ENCODE results near the gene PON1. TPM values are rescaled to one million over a fixed set of nuclear protein-coding genes. Genes with fewer than 3 reads are reported as not detected.

PON1 gene
- total and polyA plus RNA-seq, 2 experiments from 2014 or later = 0.69 to 1.2 TPM

DNA sequence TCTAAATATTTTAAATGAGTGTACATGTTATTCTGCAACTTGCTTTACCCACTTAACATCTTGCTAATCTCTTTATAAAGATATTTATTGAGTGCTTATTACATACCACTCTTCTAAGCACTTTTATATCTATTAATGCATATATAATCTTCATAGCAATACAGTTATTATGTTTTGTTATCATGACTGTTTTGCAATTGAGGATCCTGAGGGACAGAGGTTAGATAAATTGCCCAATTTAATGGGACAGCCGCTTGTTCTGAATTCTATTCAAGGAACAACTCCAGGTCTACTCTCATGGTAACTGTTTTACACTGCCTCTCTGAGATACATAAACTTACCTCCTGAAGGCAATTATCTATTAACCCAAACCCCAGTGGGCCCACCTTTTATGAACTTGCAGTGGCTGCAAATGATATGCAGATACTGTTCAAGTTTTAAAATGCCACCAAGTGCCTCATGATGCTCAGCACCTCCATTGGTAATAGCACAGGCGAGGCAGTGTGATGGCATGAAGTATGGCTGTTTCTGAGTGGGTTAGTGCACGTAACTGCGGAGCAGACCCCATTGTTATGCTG lies 60.5 kb downstream of the PON1 start:
- Histone ChIP-seq H3K4me3 (no peak overlapping the region), H3K79me2 (replicated peaks; ENCODE audit: insufficient read depth) (no peaks in the 10 kb centered on the region), H3K36me3 (ENCODE audit: insufficient read depth) (no peaks in the 10 kb centered on the region), H3K27me3 (ENCODE audit: insufficient read depth) (no peaks in the 10 kb centered on the region), H4K20me1 (replicated peaks; ENCODE audit: insufficient read depth) (no peaks in the 10 kb centered on the region), H2AFZ (no peak overlapping the region), H3K27ac (ENCODE audit: low read depth) (no peak overlapping the region), H3F3A (replicated peaks; ENCODE audit: low read depth) (no peaks in the 10 kb centered on the region), H3K4me1 (ENCODE audit: insufficient read depth) (peaks cover 11% of the 10 kb centered on the region; the same call in 1 of the 2 replicates), H3K4me2 (no peak overlapping the region), H3K9me2 (ENCODE audit: insufficient read depth) (no peaks in the 10 kb centered on the region)
- Mint-ChIP-seq H3K27ac (no peak overlapping the region), H3K4me1 (peaks cover 33% of the 10 kb centered on the region; the same call in 2 of the 3 replicates), H3K27me3 (ENCODE audit: insufficient read depth, low read depth, poor library complexity) (no peaks in the 10 kb centered on the region), H3K36me3 (ENCODE audit: low read depth) (no peaks in the 10 kb centered on the region), H3K9me3 (no peaks in the 10 kb centered on the region), H3K4me3 (no peak overlapping the region)
- DNase-seq (ENCODE audit: low spot score) (no peak), ATAC-seq (peak; percentile 41; the same call in 1 of the 3 replicates)
- TF ChIP-seq STAT1 (IDR thresholded peaks at IDR 0.05; ENCODE audit: unreplicated experiment) (no peak), EZH2 (IDR thresholded peaks at IDR 0.05; ENCODE audit: low read depth, unreplicated experiment) (no peak), JUNB (IDR thresholded peaks at IDR 0.05; ENCODE audit: unreplicated experiment) (no peak), NANOG (IDR thresholded peaks at IDR 0.05; ENCODE audit: borderline replicate concordance) (no peak), ZNF331 (CRISPR knock-in tag; IDR thresholded peaks at IDR 0.05; ENCODE audit: low read depth) (no peak), EZH2phosphoT487 (IDR thresholded peaks at IDR 0.05; ENCODE audit: unreplicated experiment) (no peak), ZNF114 (CRISPR knock-in tag; IDR thresholded peaks at IDR 0.05) (no peak), CREB1 (CRISPR knock-in tag; IDR thresholded peaks at IDR 0.05; ENCODE audit: low read depth) (no peak), POLR2AphosphoS5 (IDR thresholded peaks at IDR 0.05; ENCODE audit: low read depth) (no peak)
- TF ChIP-seq, protein P1, sequence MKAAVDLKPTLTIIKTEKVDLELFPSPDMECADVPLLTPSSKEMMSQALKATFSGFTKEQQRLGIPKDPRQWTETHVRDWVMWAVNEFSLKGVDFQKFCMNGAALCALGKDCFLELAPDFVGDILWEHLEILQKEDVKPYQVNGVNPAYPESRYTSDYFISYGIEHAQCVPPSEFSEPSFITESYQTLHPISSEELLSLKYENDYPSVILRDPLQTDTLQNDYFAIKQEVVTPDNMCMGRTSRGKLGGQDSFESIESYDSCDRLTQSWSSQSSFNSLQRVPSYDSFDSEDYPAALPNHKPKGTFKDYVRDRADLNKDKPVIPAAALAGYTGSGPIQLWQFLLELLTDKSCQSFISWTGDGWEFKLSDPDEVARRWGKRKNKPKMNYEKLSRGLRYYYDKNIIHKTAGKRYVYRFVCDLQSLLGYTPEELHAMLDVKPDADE (IDR thresholded peaks at IDR 0.05) = no peak
- TF ChIP-seq, protein P2, sequence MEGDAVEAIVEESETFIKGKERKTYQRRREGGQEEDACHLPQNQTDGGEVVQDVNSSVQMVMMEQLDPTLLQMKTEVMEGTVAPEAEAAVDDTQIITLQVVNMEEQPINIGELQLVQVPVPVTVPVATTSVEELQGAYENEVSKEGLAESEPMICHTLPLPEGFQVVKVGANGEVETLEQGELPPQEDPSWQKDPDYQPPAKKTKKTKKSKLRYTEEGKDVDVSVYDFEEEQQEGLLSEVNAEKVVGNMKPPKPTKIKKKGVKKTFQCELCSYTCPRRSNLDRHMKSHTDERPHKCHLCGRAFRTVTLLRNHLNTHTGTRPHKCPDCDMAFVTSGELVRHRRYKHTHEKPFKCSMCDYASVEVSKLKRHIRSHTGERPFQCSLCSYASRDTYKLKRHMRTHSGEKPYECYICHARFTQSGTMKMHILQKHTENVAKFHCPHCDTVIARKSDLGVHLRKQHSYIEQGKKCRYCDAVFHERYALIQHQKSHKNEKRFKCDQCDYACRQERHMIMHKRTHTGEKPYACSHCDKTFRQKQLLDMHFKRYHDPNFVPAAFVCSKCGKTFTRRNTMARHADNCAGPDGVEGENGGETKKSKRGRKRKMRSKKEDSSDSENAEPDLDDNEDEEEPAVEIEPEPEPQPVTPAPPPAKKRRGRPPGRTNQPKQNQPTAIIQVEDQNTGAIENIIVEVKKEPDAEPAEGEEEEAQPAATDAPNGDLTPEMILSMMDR (conservative IDR thresholded peaks at IDR 0.05; ENCODE audit: low read depth in 2 of 2) = no peak
- TF ChIP-seq, protein P3, sequence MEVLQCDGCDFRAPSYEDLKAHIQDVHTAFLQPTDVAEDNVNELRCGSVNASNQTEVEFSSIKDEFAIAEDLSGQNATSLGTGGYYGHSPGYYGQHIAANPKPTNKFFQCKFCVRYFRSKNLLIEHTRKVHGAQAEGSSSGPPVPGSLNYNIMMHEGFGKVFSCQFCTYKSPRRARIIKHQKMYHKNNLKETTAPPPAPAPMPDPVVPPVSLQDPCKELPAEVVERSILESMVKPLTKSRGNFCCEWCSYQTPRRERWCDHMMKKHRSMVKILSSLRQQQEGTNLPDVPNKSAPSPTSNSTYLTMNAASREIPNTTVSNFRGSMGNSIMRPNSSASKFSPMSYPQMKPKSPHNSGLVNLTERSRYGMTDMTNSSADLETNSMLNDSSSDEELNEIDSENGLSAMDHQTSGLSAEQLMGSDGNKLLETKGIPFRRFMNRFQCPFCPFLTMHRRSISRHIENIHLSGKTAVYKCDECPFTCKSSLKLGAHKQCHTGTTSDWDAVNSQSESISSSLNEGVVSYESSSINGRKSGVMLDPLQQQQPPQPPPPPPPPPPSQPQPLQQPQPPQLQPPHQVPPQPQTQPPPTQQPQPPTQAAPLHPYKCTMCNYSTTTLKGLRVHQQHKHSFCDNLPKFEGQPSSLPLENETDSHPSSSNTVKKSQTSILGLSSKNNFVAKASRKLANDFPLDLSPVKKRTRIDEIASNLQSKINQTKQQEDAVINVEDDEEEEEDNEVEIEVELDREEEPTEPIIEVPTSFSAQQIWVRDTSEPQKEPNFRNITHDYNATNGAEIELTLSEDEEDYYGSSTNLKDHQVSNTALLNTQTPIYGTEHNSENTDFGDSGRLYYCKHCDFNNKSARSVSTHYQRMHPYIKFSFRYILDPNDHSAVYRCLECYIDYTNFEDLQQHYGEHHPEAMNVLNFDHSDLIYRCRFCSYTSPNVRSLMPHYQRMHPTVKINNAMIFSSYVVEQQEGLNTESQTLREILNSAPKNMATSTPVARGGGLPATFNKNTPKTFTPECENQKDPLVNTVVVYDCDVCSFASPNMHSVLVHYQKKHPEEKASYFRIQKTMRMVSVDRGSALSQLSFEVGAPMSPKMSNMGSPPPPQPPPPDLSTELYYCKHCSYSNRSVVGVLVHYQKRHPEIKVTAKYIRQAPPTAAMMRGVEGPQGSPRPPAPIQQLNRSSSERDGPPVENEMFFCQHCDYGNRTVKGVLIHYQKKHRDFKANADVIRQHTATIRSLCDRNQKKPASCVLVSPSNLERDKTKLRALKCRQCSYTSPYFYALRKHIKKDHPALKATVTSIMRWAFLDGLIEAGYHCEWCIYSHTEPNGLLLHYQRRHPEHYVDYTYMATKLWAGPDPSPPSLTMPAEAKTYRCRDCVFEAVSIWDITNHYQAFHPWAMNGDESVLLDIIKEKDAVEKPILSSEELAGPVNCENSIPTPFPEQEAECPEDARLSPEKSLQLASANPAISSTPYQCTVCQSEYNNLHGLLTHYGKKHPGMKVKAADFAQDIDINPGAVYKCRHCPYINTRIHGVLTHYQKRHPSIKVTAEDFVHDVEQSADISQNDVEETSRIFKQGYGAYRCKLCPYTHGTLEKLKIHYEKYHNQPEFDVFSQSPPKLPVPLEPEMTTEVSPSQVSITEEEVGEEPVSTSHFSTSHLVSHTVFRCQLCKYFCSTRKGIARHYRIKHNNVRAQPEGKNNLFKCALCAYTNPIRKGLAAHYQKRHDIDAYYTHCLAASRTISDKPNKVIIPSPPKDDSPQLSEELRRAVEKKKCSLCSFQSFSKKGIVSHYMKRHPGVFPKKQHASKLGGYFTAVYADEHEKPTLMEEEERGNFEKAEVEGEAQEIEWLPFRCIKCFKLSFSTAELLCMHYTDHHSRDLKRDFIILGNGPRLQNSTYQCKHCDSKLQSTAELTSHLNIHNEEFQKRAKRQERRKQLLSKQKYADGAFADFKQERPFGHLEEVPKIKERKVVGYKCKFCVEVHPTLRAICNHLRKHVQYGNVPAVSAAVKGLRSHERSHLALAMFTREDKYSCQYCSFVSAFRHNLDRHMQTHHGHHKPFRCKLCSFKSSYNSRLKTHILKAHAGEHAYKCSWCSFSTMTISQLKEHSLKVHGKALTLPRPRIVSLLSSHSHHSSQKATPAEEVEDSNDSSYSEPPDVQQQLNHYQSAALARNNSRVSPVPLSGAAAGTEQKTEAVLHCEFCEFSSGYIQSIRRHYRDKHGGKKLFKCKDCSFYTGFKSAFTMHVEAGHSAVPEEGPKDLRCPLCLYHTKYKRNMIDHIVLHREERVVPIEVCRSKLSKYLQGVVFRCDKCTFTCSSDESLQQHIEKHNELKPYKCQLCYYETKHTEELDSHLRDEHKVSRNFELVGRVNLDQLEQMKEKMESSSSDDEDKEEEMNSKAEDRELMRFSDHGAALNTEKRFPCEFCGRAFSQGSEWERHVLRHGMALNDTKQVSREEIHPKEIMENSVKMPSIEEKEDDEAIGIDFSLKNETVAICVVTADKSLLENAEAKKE (CRISPR knock-in tag; IDR thresholded peaks at IDR 0.05) = no peak
- TF ChIP-seq, protein P4, sequence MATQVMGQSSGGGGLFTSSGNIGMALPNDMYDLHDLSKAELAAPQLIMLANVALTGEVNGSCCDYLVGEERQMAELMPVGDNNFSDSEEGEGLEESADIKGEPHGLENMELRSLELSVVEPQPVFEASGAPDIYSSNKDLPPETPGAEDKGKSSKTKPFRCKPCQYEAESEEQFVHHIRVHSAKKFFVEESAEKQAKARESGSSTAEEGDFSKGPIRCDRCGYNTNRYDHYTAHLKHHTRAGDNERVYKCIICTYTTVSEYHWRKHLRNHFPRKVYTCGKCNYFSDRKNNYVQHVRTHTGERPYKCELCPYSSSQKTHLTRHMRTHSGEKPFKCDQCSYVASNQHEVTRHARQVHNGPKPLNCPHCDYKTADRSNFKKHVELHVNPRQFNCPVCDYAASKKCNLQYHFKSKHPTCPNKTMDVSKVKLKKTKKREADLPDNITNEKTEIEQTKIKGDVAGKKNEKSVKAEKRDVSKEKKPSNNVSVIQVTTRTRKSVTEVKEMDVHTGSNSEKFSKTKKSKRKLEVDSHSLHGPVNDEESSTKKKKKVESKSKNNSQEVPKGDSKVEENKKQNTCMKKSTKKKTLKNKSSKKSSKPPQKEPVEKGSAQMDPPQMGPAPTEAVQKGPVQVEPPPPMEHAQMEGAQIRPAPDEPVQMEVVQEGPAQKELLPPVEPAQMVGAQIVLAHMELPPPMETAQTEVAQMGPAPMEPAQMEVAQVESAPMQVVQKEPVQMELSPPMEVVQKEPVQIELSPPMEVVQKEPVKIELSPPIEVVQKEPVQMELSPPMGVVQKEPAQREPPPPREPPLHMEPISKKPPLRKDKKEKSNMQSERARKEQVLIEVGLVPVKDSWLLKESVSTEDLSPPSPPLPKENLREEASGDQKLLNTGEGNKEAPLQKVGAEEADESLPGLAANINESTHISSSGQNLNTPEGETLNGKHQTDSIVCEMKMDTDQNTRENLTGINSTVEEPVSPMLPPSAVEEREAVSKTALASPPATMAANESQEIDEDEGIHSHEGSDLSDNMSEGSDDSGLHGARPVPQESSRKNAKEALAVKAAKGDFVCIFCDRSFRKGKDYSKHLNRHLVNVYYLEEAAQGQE (IDR thresholded peaks at IDR 0.05; ENCODE audit: unreplicated experiment) = no peak
